H1 (cell line): ENCODE measurements around the gene ME3. TPM values are rescaled to one million over a fixed set of nuclear protein-coding genes. Genes with fewer than 3 reads are reported as not detected.

Source experiments
- CTCF ChIA-PET: fragments of 300-600 bp; sonication (Branson Sonifier 250); formaldehyde crosslinking; loops from one replicate; lab custom pipeline; 2021; ENCODE audit not compliant: partially characterized antibody; lab: Charles Lee
- POLR2A ChIA-PET: fragments of 300-600 bp; sonication (Branson Sonifier 250); formaldehyde crosslinking; loops from one replicate; lab custom pipeline; 2021; ENCODE audit warnings: inconsistent platforms; ENCODE audit not compliant: partially characterized antibody; lab: Charles Lee
- DNase-seq, 2 experiments: peaks; one replicate each; pipeline versions ENCODE4 v3.0.0 to v3.0.0-alpha.2; 2010 to 2022; ENCODE audit warnings: low spot score in 2 of 2, low read depth in 1 of 2, mixed read lengths in 1 of 2
- FAIRE-seq: peaks from 2 replicates; lab custom pipeline; 2011; peaks lifted over from hg19 to GRCh38; lab: Jason Lieb, UNC
- H2AFZ ChIP-seq: 2 replicates; pipeline ENCODE4 v1.8.1; 2012; ENCODE audit warnings: low read length, inconsistent platforms
- H2AK5ac ChIP-seq: 2 replicates; pipeline ENCODE4 v1.6.1; 2013; ENCODE audit warnings: low read depth, low read length
- H2BK120ac ChIP-seq: replicated peaks from 2 replicates; pipeline ENCODE3; 2013; ENCODE audit warnings: low read depth, low read length, inconsistent platforms
- H2BK12ac ChIP-seq: 2 replicates; pipeline ENCODE4 v1.6.1; 2013; ENCODE audit warnings: low read depth, low read length
- H2BK15ac ChIP-seq: 2 replicates; pipeline ENCODE4 v1.6.1; 2013; ENCODE audit warnings: low read length
- H2BK20ac ChIP-seq: 2 replicates; pipeline ENCODE4 v1.6.1; 2013; ENCODE audit warnings: low read length
- H2BK5ac ChIP-seq: 2 replicates; pipeline ENCODE4 v1.6.1; 2013; ENCODE audit warnings: low read depth, low read length
- H3K14ac ChIP-seq: 2 replicates; pipeline ENCODE4 v1.6.1; 2013; ENCODE audit warnings: inconsistent platforms; ENCODE audit not compliant: insufficient read length
- H3K18ac ChIP-seq: 2 replicates; pipeline ENCODE4 v1.6.1; 2013; ENCODE audit warnings: low read length; ENCODE audit errors: extremely low read depth
- H3K23ac ChIP-seq: 2 replicates; pipeline ENCODE4 v1.6.1; 2013; ENCODE audit warnings: inconsistent platforms; ENCODE audit not compliant: insufficient read length
- H3K23me2 ChIP-seq: 2 replicates; pipeline ENCODE4 v1.6.1; 2013; ENCODE audit warnings: low read depth, low read length
- H3K27ac ChIP-seq: 2 replicates; pipeline ENCODE4 v1.6.1; 2011; ENCODE audit warnings: low read depth, low read length, inconsistent platforms
- H3K27me3 ChIP-seq, 4 experiments: replicated peaks in 1 of 4; 1 replicate in 1 of 4; 2 replicates in 3 of 4; pipeline versions ENCODE4 v1.6.1 to v1.8.1; 2011 to 2013; ENCODE audit warnings: low read length in 3 of 4, mild to moderate bottlenecking in 3 of 4, inconsistent platforms in 2 of 4, mixed read lengths in 2 of 4, moderate library complexity in 1 of 4; ENCODE audit not compliant: control insufficient read depth in 3 of 4, insufficient read depth in 3 of 4; ENCODE audit errors: extremely low read depth in 1 of 4
- H3K36me3 ChIP-seq, 4 experiments: 2 replicates each; pipeline versions ENCODE4 v1.6.1 to v1.8.1; 2011 to 2013; ENCODE audit warnings: mild to moderate bottlenecking in 4 of 4, low read length in 3 of 4, moderate library complexity in 2 of 4, control low read depth in 1 of 4, inconsistent platforms in 1 of 4; ENCODE audit not compliant: insufficient read depth in 4 of 4, control insufficient read depth in 2 of 4
- H3K4ac ChIP-seq: replicated peaks from 2 replicates; pipeline ENCODE3; 2013; ENCODE audit warnings: low read length, low read depth, mixed read lengths, inconsistent platforms; ENCODE audit not compliant: insufficient read length
- H3K4me1 ChIP-seq, 4 experiments: replicated peaks in 1 of 4; 1 replicate in 1 of 4; 2 replicates in 3 of 4; pipeline versions ENCODE4 v1.6.1 to v1.8.1; 2011 to 2013; ENCODE audit warnings: low read length in 3 of 4, inconsistent platforms in 2 of 4, mixed read lengths in 1 of 4; ENCODE audit not compliant: insufficient read depth in 4 of 4, control insufficient read depth in 3 of 4
- H3K4me2 ChIP-seq, 2 experiments: 2 replicates each; pipeline versions ENCODE4 v1.6.1 to v1.8.1; 2011 to 2013; ENCODE audit warnings: low read depth in 2 of 2, low read length in 2 of 2, control low read depth in 1 of 2, inconsistent platforms in 1 of 2, mild to moderate bottlenecking in 1 of 2; ENCODE audit not compliant: insufficient read depth in 1 of 2
- H3K4me3 ChIP-seq, 4 experiments: fragments of 200-600, 300-600 bp in 1 of 4; sonication (generic), shearing (Covaris generic), sonication (Bioruptor Twin) in 1 of 4; 2 replicates each; pipeline versions ENCODE4 v1.5.1 to v1.8.1; 2011 to 2016; ENCODE audit warnings: low read length in 4 of 4, low read depth in 3 of 4, control low read depth in 2 of 4, inconsistent platforms in 2 of 4, mild to moderate bottlenecking in 2 of 4, mixed read lengths in 1 of 4, moderate library complexity in 1 of 4; ENCODE audit not compliant: insufficient read depth in 2 of 4; ENCODE audit errors: extremely low read depth in 1 of 4
- H3K56ac ChIP-seq: replicated peaks from 2 replicates; pipeline ENCODE3; 2013; ENCODE audit warnings: low read depth, mild to moderate bottlenecking, mixed read lengths, low read length, inconsistent platforms; ENCODE audit not compliant: insufficient read length
- H3K79me1 ChIP-seq: 2 replicates; pipeline ENCODE4 v1.6.1; 2013; ENCODE audit warnings: low read depth, low read length, control low read depth
- H3K79me2 ChIP-seq, 2 experiments: 2 replicates each; pipeline versions ENCODE4 v1.6.1 to v1.8.1; 2012 to 2013; ENCODE audit warnings: low read length in 2 of 2, mild to moderate bottlenecking in 2 of 2, inconsistent platforms in 1 of 2; ENCODE audit not compliant: insufficient read depth in 2 of 2, control insufficient read depth in 1 of 2
- H3K9ac ChIP-seq, 4 experiments: replicated peaks in 1 of 4; 1 replicate in 1 of 4; 2 replicates in 3 of 4; pipeline versions ENCODE4 v1.6.1 to v1.8.1; 2011 to 2013; ENCODE audit warnings: low read depth in 3 of 4, low read length in 3 of 4, control low read depth in 2 of 4, mild to moderate bottlenecking in 2 of 4, moderate library complexity in 2 of 4, inconsistent platforms in 1 of 4; ENCODE audit errors: extremely low read depth in 1 of 4
- H3K9me3 ChIP-seq, 2 experiments: 2 replicates each; pipeline versions ENCODE4 v1.6.1 to v1.8.1; 2012 to 2013; ENCODE audit warnings: mild to moderate bottlenecking in 2 of 2, moderate library complexity in 2 of 2, control low read depth in 1 of 2, inconsistent platforms in 1 of 2, low read depth in 1 of 2, low read length in 1 of 2, mixed read lengths in 1 of 2; ENCODE audit not compliant: insufficient read depth in 2 of 2
- H4K20me1 ChIP-seq, 2 experiments: replicated peaks in 1 of 2; 2 replicates each; pipeline versions ENCODE3 to v1.8.1; 2011 to 2013; ENCODE audit warnings: inconsistent platforms in 2 of 2, low read length in 2 of 2, mild to moderate bottlenecking in 1 of 2; ENCODE audit not compliant: insufficient read depth in 2 of 2, control insufficient read depth in 1 of 2
- H4K5ac ChIP-seq: 2 replicates; pipeline ENCODE4 v1.6.1; 2013; ENCODE audit warnings: low read length, low read depth, mixed read lengths, inconsistent platforms; ENCODE audit not compliant: insufficient read length
- H4K8ac ChIP-seq: 2 replicates; pipeline ENCODE4 v1.8.0; 2013; ENCODE audit warnings: mild to moderate bottlenecking, moderate library complexity, low read length, inconsistent platforms; ENCODE audit not compliant: insufficient read depth; ENCODE audit errors: extremely low read depth
- H4K91ac ChIP-seq: replicated peaks from 2 replicates; pipeline ENCODE3; 2013; ENCODE audit warnings: low read length, mixed read lengths, inconsistent platforms; ENCODE audit not compliant: insufficient read length
- CREB1 ChIP-seq: IDR thresholded peaks from 2 replicates; pipeline ENCODE4 v1.6.1; 2012; ENCODE audit warnings: inconsistent platforms
- CTCF ChIP-seq, 3 experiments: IDR thresholded peaks; 1 replicate in 2 of 3; 2 replicates in 1 of 3; pipeline versions ENCODE4 v1.5.1 to v1.6.1; 2011; ENCODE audit warnings: low read length in 3 of 3, mild to moderate bottlenecking in 3 of 3, inconsistent platforms in 2 of 3, low read depth in 1 of 3, moderate library complexity in 1 of 3; ENCODE audit not compliant: insufficient read depth in 1 of 3; ENCODE audit errors: control extremely low read depth in 1 of 3
- RAD21 ChIP-seq, 2 experiments: IDR thresholded peaks in 1 of 2; conservative IDR thresholded peaks in 1 of 2; 2 replicates each; pipeline ENCODE4 v1.6.1; 2011; ENCODE audit warnings: low read depth in 2 of 2, low read length in 2 of 2, improper control_type of control experiment in 1 of 2, inconsistent platforms in 1 of 2, mild to moderate bottlenecking in 1 of 2, moderate library complexity in 1 of 2
- WGBS, 2 experiments: shearing (Covaris generic) in 1 of 2; methylation state at CpG; one replicate each; pipeline versions ENCODE4 v1.1.6 to v1.1.7; 2013 to 2015; ENCODE audit warnings: low lambda C conversion rate in 2 of 2, mixed read lengths in 2 of 2, inconsistent platforms in 1 of 2, low coverage in 1 of 2, missing lambda C conversion rate in 1 of 2; ENCODE audit not compliant: insufficient replicate concordance in 2 of 2, insufficient coverage in 1 of 2, insufficient read length in 1 of 2; ENCODE audit errors: extremely low coverage in 1 of 2, missing lambda C conversion rate in 1 of 2; 5-methylcytosine and 5-hydroxymethylcytosine counted together
- polyA plus RNA-seq, 7 experiments: library from polyadenylated mRNA; depleted of rRNA in 3 of 7; stranded (reverse) in 5 of 7; unstranded in 2 of 7; fragments of >200 nt in 5 of 7; fragments of 200-250 nt in 2 of 7; gene quantifications; 1 replicate in 5 of 7; 2 replicates in 1 of 7; 4 replicates in 1 of 7; pipeline versions ENCODE4 v1.2.1 to v1.2.3, GENCODE V29; 2011 to 2013; ENCODE audit warnings: missing spikeins in 2 of 7, mixed read lengths in 2 of 7
- total RNA-seq: library from RNA; stranded (reverse); fragmentation: NEBNext Ultra II Directional; extraction: Animal tissue kit (Norgen Biotek cat#: 25700); gene quantifications from 2 replicates; pipeline ENCODE4 v1.2.1, GENCODE V29; 2021

Gene ME3
- total and polyA plus RNA-seq, 2 of the 8 experiments (the other 6 are each of a cell fraction or from before 2014, with no cell fraction given) = 1.5 to 2.8 TPM

- Histone ChIP-seq H3K27me3 (no peaks in the 10 kb centered on the region), H3K14ac (no peak overlapping the region), H3K23me2 (no peaks in the 10 kb centered on the region; the same call in 1 of the 2 replicates), H3K4me2 (no peak overlapping the region), H2BK12ac (no peak overlapping the region), H3K4me1 (no peaks in the 10 kb centered on the region; a peak in 1 of 7 replicates), H3K23ac (no peak overlapping the region), H3K18ac (0 out of 2 replicates have a peak overlapping the region, but pooled peaks have one; percentile 19), H3K79me2 (no peaks in the 10 kb centered on the region), H3K4me3 (no peak overlapping the region), H3K9ac (no peak overlapping the region), H2BK15ac (no peak overlapping the region), H4K8ac (no peak overlapping the region), H3K79me1 (no peaks in the 10 kb centered on the region), H3K36me3 (no peaks in the 10 kb centered on the region), H3K4ac (no peak overlapping the region), H3K56ac (no peak overlapping the region), H3K9me3 (no peaks in the 10 kb centered on the region), H3K27ac (no peak overlapping the region), H2BK120ac (no peak overlapping the region), H2BK5ac (no peak overlapping the region), H2BK20ac (no peak overlapping the region), H4K20me1 (no peaks in the 10 kb centered on the region), H4K5ac (no peak overlapping the region), H4K91ac (no peak overlapping the region), H2AK5ac (no peak overlapping the region), H2AFZ (no peak overlapping the region)
- POLR2A ChIA-PET = no interaction called here
- peak in 1 of 2 experiments; percentile 39 for DNase-seq
- no peak for FAIRE-seq
- TF ChIP-seq CTCF (IDR thresholded peaks at IDR 0.05; ENCODE audit: control extremely low read depth in 1 of 3, insufficient read depth in 1 of 3, low read depth in 1 of 3, low read length in 3 of 3) (peak; percentile 24 to 59 (median 37); a peak in 3 of 4 replicates), RAD21 (IDR thresholded peaks at IDR 0.05 in 1 of 2, conservative IDR thresholded peaks at IDR 0.05 in 1 of 2; ENCODE audit: low read depth in 2 of 2, low read length in 2 of 2) (peak; percentile 51 to 65), CREB1 (no peak)
- WGBS, 2 experiments = 84% methylated on average over 6 of the region's 6 CpGs; no CpG with 5 or more reads in 1 of the 2 experiments
- CTCF ChIA-PET = interaction anchor here (0.8 to 1.3 kb wide), 6 partner anchors 9 to 185 kb away, joined by 3 to 6 read pairs (median 4); no protein-coding TSS in a partner anchor
Measured at GRCh38 chr11:86632499-86633269, 39.7 kb downstream of the ME3 start.
